SU-DHL-6 (cell line): ENCODE results near the gene MPI.

Source experiments
- CTCF ChIP-seq: fragments of 200-600 bp; sonication (generic); IDR thresholded peaks from one replicate; pipeline ENCODE4 v1.5.1; 2017; ENCODE audit warnings: antibody characterized with exemption, mild to moderate bottlenecking, low read length, moderate library complexity; ENCODE audit not compliant: insufficient read depth, poor library complexity, severe bottlenecking
- EZH2phosphoT487 ChIP-seq: fragments of 200-600 bp; sonication (generic), shearing (Covaris generic); conservative IDR thresholded peaks from 2 replicates; pipeline ENCODE4 v1.6.1; 2018; ENCODE audit warnings: mild to moderate bottlenecking, antibody characterized with exemption, low read length, moderate library complexity, mixed read lengths

GRCh38 chr15:74920456-74920855 is 30.6 kb downstream of the MPI start:
- TF ChIP-seq CTCF (no peak), EZH2phosphoT487 (no peak)
